Measurements from ENCODE around the gene OR2J3.
"Not testable (repeated sequence)": the region's sequence is repeated elsewhere in the genome, so short reads cannot be mapped to it uniquely, and the experiment has no call there.

OR2J3 gene

GRCh38 chr6:29097803-29098202, 10.1 kb upstream of the OR2J3 start:
- Histone ChIP-seq H3K27me3 (ENCODE audit: insufficient read depth, poor library complexity, severe bottlenecking) (no peaks in the 10 kb centered on the region), H3K4me3 (replicated peaks; ENCODE audit: insufficient read depth, low read length) (no peak overlapping the region), H3K27ac (replicated peaks) (no peak overlapping the region)
- DNase-seq (ENCODE audit: low read depth in 1 of 2, low spot score in 1 of 2), result no peak
- no peak for TF ChIP-seq SPI1 (IDR thresholded peaks at IDR 0.05; ENCODE audit: borderline replicate concordance, low read depth)
- TF ChIP-seq REST (IDR thresholded peaks at IDR 0.05; ENCODE audit: insufficient replicate concordance, low read depth), result no peak
- no peak for TF ChIP-seq GABPA (IDR thresholded peaks at IDR 0.05; ENCODE audit: low read depth)
- no peak for TF ChIP-seq POLR2AphosphoS5 (IDR thresholded peaks at IDR 0.05; ENCODE audit: low read depth)
- TF ChIP-seq CTCF (IDR thresholded peaks at IDR 0.05; ENCODE audit: insufficient read depth, low read length), result no peak

DNA sequence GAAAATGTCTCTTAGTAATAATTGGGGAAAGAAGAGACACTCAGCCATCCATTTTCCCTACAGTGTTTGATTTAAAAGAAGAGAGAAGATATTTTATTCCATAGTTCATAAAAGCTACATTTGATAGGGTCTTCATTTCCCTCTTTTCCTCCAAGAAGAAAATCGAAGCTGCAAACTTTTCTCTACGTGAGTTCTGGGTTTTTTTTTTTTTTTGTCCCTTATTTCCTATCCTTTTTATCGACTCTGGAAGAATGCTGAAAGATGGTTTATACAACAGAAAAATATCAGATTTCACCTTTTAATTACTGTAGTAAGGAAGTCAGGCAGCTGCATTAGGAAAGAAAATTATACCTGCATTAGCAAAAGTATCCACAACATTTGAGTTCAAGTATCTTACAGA, 8.7 kb upstream of the OR2J3 start, which contains the start of gene OR2J1:
Gene OR2J1 (plus strand): TSS at position 301 of the 400 bp plus-strand sequence. CDS start 1,453 bp downstream, outside the sequence.
- TF ChIP-seq POLR2AphosphoS5 (IDR thresholded peaks at IDR 0.05; ENCODE audit: low read depth) (no peak), REST (IDR thresholded peaks at IDR 0.05; ENCODE audit: insufficient replicate concordance, low read depth) (no peak), SPI1 (IDR thresholded peaks at IDR 0.05; ENCODE audit: borderline replicate concordance, low read depth) (no peak), GABPA (IDR thresholded peaks at IDR 0.05; ENCODE audit: low read depth) (no peak), CTCF (IDR thresholded peaks at IDR 0.05; ENCODE audit: insufficient read depth, low read length) (no peak)
- Histone ChIP-seq H3K27ac (replicated peaks) (no peak within 1 kb of the TSS), H3K4me3 (replicated peaks; ENCODE audit: insufficient read depth, low read length) (no peak within 1 kb of the TSS), H3K27me3 (ENCODE audit: insufficient read depth, poor library complexity, severe bottlenecking) (no peaks in the 10 kb centered on the region)
- no peak for DNase-seq (ENCODE audit: low read depth in 1 of 2, low spot score in 1 of 2)

GRCh38 chr6:29112135-29112534, 4.3 kb downstream of the OR2J3 start:
- Histone ChIP-seq H3K27me3 (ENCODE audit: insufficient read depth, poor library complexity, severe bottlenecking) (peaks cover 2% of the 10 kb centered on the region), H3K27ac (replicated peaks) (no peak overlapping the region), H3K4me3 (replicated peaks; ENCODE audit: insufficient read depth, low read length) (no peak overlapping the region)
- TF ChIP-seq REST (IDR thresholded peaks at IDR 0.05; ENCODE audit: insufficient replicate concordance, low read depth), result no peak
- no peak for DNase-seq (ENCODE audit: low read depth in 1 of 2, low spot score in 1 of 2)

- H3K4me3 ChIP-seq (replicated peaks; ENCODE audit: insufficient read depth, low read length); H3K27ac ChIP-seq (replicated peaks); DNase-seq (ENCODE audit: low read depth in 1 of 2, low spot score in 1 of 2); H3K27me3 ChIP-seq (ENCODE audit: insufficient read depth, poor library complexity, severe bottlenecking): not testable (repeated sequence)
These were observed 7.1 kb downstream of the OR2J3 start for GRCh38 chr6:29114964-29115363.
